NCI-H2196 (cell line): ENCODE results near the gene DNAAF1.
"Not testable (repeated sequence)": the region's sequence is repeated elsewhere in the genome, so short reads cannot be mapped to it uniquely, and the experiment has no call there.

Experiments
- DNase-seq: peaks from one replicate; lab custom pipeline; 2025; ENCODE audit not compliant: unreplicated experiment; lab: John Stamatoyannopoulos, UW

Gene DNAAF1

GRCh38 chr16:84182680-84183571 is 37.8 kb downstream of the DNAAF1 start:
- DNase-seq = no peak

GRCh38 chr16:84183572-84183875 is 38.4 kb downstream of the DNAAF1 start:
- DNase-seq = no peak

- DNase-seq = no peak
Measured at GRCh38 chr16:84183911-84184591, 38.9 kb downstream of the DNAAF1 start.

DNA sequence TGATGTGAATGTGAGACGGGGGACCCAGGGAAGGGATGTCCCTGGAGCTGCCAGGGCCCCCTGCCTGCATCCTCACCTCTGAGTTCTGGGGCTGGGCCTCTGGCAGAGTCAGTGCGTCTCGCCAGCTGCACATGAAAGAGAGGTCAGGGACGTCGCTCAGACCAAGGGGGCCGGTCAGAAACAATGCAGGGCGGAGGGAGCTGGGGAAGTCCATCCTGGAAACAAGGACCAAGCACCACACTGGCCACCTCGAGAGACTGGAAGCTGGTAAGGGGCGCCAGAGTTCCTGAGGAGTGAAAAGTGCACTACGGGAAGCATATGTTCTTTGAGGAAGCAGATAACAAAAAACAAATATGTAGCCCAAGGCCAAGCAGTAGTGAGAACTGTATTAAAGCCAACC is 39.7 kb downstream of the DNAAF1 start:
- no peak for DNase-seq

GRCh38 chr16:84186685-84187437 is 41.8 kb downstream of the DNAAF1 start, which contains the start of gene TAF1C:
TAF1C (minus strand) TSS chr16:84187057; CDS start chr16:84184988, 2,069 bp downstream.
- peak; percentile 81 for DNase-seq

GRCh38 chr16:84190731-84191388 is 45.8 kb downstream of the DNAAF1 start, which contains the start of gene ADAD2:
ADAD2 (plus strand) TSS chr16:84191157; CDS start chr16:84191231, 74 bp downstream.
- no peak for DNase-seq

DNA sequence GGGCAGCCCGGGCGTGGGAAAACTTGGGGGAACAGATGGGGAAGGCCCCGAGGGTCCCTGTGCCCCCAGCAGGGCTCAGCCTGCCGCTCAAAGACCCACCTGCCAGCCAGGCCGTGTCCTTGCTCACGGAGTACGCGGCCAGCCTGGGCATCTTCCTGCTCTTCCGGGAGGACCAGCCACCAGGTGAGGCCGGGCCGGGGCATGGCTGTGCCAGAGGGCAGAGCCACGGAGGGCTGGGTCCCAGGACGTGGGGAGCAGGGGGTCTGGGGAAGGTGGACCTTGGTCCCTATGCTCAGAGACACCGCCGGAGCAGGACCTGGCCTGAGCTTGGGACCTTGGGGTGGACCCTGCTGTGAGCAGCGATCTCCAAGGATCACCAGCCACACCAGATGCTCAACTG is 46.4 kb downstream of the DNAAF1 start:
- DNase-seq = no peak

DNA sequence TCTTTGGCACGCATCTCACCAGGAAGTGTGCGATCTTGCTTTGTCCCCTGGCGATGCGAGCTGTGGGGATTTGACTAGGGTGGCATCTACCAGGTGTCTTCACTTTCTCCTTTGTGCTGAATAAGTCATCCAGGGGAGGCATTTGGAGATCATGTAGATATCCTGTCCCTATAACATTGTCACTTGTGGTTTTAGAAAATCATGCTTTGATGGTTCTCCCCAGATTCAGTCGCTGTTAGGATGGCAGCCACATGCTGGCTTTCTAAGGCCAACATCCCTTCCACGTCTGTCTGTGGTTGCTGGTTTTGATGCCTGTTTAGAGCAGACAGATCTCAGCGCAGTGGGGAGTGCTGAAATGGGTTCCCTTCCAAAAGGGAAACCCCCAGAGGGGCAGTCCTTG is 48.4 kb downstream of the DNAAF1 start:
- DNase-seq = no peak

DNA sequence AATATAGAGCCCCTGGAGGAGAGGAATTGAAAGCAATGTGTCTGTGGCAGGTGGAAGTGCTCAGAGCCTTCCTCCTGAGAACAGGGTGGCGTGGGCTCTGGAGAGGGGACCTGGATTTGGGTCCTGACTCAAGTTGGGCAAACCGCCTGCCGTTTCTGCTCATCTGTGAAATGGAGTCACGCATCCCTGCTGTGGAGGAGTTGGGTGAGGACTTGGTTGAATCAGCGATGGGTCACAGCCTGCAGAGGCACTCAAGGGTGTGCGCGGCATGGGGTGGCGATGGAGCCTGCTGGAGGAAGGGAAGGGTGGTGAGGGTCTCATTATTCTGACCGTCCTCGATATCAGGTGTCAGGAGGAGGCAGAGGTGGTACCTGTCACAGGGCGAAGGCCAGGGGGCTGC is 48.9 kb downstream of the DNAAF1 start:
- no peak for DNase-seq

GRCh38 chr16:84194470-84195200 is 49.5 kb downstream of the DNAAF1 start:
- DNase-seq = no peak

DNA sequence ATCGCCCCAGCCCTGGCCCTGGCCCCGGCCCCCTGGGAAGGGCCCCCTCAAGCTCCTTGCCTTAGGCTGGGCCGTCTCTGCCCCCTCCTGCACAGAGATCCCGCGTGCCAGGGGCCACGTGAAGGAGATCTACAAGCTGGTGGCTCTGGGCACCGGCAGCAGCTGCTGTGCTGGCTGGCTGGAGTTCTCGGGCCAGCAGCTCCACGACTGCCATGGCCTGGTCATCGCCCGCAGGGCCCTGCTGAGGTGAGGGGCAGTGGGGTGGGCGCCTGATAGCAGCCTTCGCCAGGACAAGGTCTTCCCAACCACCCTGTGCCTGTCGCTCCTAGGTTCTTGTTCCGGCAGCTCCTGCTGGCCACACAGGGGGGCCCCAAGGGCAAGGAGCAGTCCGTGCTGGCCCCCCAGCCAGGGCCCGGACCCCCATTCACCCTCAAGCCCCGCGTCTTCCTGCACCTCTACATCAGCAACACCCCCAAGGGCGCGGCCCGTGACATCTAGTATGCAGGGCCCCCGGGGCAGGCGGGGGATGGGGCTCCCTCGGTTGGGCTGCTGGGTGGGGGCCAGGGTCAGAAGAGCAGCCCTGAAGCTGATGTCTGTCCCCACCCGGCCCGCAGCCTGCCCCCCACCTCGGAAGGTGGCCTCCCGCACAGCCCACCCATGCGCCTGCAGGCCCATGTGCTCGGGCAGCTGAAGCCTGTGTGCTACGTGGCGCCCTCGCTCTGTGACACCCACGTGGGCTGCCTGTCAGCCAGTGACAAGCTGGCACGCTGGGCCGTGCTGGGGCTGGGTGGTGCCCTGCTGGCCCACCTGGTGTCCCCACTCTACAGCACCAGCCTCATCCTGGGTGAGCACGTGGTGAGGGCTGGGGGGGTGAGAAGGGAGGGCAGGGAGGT is 50.3 kb downstream of the DNAAF1 start:
- no peak for DNase-seq

DNA sequence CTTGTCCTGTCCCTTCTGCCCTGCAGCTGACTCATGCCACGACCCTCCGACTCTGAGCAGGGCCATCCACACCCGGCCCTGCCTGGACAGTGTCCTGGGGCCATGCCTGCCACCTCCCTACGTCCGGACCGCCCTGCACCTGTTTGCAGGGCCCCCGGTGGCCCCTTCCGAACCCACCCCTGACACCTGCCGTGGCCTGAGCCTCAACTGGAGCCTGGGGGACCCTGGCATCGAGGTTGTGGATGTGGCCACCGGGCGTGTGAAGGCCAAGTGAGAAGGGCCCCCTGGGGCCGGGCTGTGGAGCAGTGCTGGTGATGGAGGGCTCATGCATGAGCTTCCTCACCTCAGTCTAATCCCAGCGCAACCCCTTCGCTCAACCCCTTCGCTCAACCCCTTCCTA is 51.0 kb downstream of the DNAAF1 start:
- no peak for DNase-seq

DNA sequence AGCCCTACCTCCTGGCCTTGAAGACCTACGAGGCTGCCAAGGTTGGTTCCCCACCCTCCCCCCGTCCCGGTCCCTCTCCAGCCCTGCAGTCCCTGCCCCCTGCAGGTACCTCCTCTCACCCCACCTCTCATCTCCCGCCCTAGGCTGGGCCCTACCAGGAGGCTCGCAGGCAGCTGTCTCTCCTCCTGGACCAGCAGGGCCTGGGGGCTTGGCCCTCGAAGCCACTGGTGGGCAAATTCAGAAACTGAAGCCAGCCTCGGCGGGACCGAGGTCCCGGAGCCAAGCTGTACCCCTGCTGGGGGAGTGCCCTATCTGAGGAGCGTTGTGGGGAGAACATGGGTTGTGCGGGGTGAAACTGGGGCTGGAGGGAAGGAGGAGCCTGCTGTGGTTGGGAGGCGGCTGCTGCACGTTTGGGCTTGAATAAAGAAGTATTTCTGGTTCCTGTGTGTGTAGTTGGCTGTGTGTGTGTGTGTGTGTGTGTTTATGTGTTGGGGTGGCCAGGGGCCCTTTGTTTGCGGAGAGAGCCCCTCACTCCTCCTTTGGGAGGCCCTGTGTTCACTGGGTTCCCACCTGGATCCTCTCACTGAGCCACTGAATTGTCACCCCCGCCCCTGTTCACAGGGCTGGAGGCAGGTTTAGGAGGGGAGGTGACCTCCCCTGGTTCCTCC is 51.8 kb downstream of the DNAAF1 start:
- no peak for DNase-seq

- no peak for DNase-seq
Measured at GRCh38 chr16:84197466-84198128, 52.5 kb downstream of the DNAAF1 start.

DNA sequence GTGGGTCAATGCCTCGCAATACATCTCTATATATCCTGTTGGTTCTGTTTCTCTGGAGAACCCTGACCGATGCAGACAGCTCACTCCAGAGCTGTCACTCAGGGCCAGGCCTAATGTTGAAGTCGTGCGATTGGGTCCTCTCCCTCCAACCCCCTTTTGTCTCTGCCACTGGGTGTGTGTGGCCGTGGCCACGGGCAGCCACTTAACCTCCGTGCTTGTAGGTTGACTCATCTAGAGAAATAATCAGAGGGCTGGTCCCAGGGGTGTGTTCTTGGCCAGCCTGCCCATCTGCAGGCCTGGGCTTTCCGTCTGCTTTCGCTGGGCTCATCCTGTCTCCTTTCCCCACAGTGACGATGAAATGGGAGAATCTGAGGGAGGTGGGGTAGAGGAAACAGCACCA is 53.3 kb downstream of the DNAAF1 start:
- DNase-seq = no peak

- DNase-seq = no peak
Measured at GRCh38 chr16:84199097-84199496, 54.0 kb downstream of the DNAAF1 start.

DNA sequence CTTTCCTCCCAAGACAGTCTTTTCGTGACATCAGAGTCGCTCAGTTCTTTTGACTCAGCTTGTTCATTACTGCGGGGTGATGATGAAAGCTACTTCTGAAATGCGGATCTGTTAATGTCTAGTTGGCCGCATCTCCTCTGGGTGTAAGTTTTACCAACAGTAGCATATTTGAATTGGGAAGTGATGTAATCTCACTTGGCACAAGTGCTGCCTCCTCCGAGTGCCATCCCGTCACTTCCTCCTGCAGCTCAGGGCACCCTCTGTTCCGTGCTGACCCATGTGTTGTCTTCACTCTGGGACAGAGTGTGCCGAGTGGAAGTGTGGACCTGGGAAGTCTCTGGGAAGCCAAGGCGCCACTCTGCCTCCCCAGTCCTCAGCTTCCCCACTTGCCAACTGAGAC is 54.8 kb downstream of the DNAAF1 start:
- DNase-seq = no peak

GRCh38 chr16:84204551-84204950 is 59.4 kb downstream of the DNAAF1 start:
- DNase-seq = not testable (repeated sequence)
